T-helper 1 cell (primary cell): ENCODE data around the gene KPRP.

ENCODE experiments used
- DNase-seq, 5 donors: peaks; one replicate each; pipeline ENCODE4 v3.0.0-alpha.2; 2012 to 2020

The KPRP gene

GRCh38 chr1:152774875-152775274, 17.1 kb downstream of the KPRP start, which contains the start of gene LCE1F:
TSS of gene LCE1F (plus strand) at chr1:152775140. CDS start at chr1:152776372, 1,232 bp downstream.
- no peak for DNase-seq

- DNase-seq = no peak
Observed at GRCh38 chr1:152776361-152776760, 18.5 kb downstream of the KPRP start.

- DNase-seq = no peak
Observed at GRCh38 chr1:152777510-152778137, 19.8 kb downstream of the KPRP start.

GRCh38 chr1:152783095-152783494, 25.3 kb downstream of the KPRP start:
- DNase-seq = no peak

GRCh38 chr1:152786077-152786476, 28.3 kb downstream of the KPRP start, which contains the start of gene LCE1E:
TSS of gene LCE1E (plus strand) at chr1:152786257. CDS start at chr1:152787300, 1,043 bp downstream.
- DNase-seq = no peak

- DNase-seq = no peak
Observed at GRCh38 chr1:152795686-152796085, 37.9 kb downstream of the KPRP start.

GRCh38 chr1:152796421-152796820, 38.6 kb downstream of the KPRP start, which contains the start of gene LCE1D:
TSS of gene LCE1D (plus strand) at chr1:152796721. CDS start at chr1:152797795, 1,074 bp downstream.
- no peak for DNase-seq

GRCh38 chr1:152801333-152801732, 43.5 kb downstream of the KPRP start:
- DNase-seq = no peak

GRCh38 chr1:152806576-152806975, 48.8 kb downstream of the KPRP start, which contains the start of gene LCE1C:
TSS of gene LCE1C (minus strand) at chr1:152806651. CDS start at chr1:152805478, 1,173 bp downstream.
- no peak for DNase-seq

- DNase-seq = no peak
Observed at GRCh38 chr1:152811050-152811449, 53.2 kb downstream of the KPRP start.
